Cerebellar cortex (tissue), 1 donor: Measurements from ENCODE around the gene HJURP.
A peak's percentile ranks its signal among the peaks of the same experiment; 100 is the strongest.

Source experiments
- DNase-seq: peaks from one replicate; pipeline ENCODE4 v3.0.0-alpha.2; 2015; ENCODE audit warnings: low spot score

HJURP gene

DNA sequence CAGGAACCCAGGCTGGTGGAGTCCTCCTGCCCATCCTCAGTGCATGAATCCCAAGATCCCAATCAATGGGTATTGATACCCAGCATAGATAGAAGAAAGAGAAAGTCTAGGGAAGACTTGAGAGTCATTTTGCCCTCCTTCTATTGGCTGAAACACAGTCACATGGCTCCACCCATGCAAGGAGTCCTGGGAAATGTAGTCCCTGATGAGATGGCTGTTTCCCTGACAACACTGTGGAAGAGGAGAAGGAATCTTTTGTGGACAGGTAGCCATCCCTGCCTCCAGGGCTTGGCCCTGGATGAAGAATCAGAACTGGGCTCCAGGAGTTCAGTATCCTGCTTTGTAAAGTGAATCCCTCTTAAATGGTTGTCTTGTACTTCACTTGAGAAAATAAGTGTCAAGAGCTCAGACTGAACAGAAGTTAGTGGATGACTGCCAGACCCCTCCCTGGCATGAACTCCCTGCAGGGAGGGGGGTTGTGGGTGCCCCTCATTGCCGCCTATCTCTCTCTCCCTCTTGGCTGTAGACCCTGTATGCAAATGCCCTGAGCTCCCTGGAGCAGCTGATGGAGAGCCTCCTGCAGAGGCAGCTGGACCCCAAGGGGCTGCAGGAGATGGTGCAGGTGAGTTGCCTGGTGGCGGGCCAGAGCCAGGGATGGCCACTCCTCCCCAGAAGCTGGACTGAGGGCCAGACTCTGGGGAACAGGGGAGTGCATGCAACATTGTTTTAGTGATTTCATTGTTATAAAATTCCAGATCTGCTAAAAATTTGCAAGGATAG is 40.1 kb downstream of the HJURP start:
- no peak for DNase-seq

DNA sequence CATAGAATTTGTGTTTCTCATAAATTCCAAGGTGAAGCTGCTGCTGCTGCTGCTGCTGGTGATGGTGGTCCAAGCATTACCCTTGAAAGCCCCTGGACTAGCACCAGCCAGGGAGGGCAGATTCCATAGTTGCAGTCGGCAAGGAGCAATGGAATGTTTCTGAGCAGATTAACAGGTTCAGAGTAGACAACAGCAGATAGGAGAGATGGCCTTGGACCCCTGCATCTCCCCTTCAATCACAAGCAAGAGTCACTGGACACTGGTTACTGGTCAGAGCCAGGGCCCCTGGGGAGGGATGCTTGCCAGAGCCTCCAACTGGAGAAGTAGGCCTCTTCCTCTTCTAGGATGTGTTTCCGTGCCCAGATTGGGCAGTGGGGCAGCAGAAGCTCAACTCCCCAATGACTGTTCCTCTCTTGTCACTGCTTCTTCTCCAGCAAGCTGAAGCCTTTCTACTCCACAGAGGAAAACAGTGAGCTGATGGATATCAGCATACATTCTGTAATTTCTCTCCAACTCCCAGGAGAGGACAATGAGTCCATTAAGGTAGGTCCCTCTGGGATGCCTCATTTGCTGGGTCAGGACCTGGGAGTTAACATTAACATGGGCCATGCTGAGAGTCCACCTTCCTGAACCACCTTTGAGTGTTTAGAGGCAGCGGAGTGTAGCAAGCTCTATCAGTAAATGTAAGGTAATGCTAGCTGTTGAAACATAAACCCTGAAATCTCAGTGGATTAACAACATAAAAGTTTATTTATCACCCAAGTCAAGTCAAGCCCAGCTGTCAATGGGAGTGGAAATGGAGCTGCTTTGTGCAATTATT is 40.9 kb downstream of the HJURP start:
- no peak for DNase-seq

DNA sequence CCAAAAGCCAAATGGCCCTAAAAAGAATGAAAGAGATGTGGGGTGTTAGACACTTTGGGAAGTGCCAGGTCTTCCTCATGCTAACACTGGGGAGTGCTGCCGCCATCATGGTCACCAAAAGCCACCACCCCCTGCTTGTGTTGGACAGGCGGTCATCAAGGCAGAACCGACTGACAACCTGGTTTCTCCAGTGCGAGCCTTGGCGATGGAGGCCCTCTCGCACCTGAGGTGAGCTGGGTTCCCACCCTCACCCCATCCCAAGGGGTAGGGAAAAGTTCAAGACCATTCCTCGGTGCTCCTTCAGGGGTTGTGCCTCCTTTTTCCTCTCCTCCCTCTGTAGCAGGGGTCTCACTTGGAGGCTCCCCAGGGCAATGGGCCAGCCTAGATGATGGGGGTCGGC is 42.6 kb downstream of the HJURP start:
- no peak for DNase-seq

DNA sequence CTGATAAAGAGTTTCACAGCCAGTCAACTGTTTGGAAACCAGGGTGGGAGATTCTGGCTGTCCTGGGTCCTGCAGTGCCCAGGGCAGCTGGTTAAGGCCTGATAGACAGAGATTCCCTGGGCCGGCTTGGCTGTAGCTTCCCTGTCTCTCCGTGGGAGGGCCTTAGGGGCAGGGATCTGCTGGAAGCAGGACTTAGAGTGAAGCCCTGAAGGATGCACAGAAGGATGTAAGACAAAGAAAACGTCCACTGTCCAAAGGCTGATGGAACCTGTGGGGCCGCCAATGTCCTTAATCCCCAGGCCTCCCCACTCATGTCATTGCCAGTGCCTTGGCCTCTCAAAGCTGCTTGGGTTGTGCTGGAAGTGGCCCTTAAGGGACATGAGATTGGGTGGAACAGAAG is 43.2 kb downstream of the HJURP start:
- DNase-seq, result no peak

DNA sequence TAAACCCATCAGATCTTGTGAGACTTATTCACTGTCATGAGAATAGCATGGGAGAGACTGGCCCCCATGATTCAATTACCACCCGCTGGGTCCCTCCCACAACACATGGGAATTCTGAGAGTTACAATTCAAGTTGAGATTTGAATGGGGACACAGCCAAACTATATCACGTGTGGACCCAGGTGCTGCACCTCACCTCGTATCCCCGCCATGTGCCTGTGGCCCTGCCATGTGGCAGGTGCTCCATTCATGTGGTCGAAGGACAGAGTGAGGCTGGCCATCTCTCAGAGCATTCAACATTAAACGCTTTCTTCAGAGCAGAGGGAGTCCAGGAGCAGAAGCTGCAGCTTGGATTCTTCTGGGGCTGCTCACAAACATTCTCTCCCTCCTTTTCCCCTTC is 44.0 kb downstream of the HJURP start:
- no peak for DNase-seq

DNA sequence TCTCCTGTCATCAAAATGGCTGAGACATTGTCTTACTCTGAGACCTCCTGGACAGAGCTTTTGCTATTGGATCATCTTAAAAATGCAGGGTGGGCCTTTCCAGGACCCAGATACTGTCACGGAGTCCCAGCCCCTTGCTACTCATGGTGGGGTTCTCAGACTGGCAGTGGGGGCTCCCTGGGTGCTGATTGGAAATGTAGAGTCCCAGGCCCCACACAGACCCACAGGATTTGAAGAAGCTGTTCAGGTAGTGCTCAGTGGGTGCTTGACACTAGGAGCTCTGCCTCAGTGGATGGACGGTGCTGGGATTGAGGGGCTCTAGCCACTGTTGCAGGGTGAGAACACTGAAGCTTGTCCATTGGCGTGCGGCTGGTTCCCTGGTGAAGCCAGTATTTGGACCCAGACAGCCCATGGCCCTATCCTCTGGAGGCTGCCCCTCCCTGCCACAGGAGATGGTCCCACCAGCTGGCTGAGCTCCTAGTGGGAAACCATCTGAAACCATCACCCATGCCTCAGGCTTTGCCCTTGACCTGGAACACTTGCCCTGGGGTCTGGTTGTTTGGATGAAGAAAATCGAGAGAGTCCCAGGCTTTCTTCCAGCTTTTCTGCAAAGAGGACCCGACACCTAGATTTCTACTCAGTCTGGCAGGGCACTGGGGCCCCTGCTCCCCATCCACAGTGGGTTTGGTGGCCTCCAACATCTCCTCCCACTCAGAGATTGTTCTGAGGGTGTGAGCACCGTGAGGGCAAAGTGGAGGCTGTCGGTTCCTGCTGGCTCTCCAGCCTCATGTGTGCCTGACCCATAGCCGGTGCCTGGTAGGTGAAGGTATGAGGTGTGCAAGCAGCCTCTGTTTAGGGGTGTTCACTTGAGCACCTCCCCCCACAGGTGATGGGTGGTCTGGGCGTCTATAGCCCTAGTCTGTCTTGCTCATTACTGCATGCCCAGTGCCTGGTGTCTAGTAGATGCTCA is 46.1 kb downstream of the HJURP start:
- no peak for DNase-seq

DNA sequence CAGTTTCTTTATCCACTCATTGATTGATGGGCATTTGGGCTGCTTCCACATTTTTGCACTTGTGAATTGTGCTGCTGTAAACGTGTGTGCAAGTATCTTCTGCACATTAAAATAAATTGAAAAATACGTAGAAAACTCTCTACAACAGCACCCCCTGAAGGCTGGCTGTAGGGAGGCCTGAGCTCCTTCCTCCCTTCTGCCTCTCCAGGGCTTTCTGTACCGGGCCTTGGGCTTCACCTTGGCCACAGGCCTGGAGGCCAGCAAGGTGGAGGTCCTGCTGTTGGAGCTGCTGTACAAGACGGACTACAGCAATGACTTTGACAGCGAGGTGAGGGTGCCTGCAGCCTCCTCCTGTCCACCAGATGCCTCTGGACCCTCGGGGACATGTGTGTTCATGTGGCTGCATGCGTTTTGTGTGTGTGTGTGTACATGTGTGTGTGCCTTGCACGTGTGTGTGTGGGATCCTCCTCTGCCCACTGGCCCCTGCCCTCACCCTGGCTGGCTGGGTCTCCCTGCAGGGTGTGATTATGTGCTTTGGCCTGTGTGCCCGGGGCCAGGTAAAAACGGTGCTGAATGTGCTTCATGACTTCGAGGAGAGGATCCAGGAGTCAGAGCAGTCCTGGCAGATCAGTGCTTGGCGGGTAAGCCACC is 47.0 kb downstream of the HJURP start:
- DNase-seq, result no peak

DNA sequence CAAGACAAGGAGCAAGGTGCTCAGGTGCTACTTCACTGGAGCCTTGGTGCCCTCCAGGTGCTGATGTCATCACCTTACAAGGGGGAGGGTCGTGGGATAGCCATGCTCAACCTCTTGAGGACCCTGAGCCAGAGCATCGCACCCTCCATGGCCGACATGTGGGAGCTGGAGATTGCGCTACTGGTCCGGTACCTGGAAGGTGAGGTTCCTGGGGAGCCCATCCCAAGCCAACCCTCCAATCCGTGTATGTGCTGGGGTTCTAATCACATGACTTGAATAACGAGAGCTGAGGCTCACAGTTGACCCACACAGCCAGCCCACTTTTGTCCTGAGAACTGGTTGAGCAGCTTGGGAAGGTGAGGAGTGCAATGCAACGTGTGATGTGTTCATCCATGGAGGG is 50.3 kb downstream of the HJURP start:
- no peak for DNase-seq

DNA sequence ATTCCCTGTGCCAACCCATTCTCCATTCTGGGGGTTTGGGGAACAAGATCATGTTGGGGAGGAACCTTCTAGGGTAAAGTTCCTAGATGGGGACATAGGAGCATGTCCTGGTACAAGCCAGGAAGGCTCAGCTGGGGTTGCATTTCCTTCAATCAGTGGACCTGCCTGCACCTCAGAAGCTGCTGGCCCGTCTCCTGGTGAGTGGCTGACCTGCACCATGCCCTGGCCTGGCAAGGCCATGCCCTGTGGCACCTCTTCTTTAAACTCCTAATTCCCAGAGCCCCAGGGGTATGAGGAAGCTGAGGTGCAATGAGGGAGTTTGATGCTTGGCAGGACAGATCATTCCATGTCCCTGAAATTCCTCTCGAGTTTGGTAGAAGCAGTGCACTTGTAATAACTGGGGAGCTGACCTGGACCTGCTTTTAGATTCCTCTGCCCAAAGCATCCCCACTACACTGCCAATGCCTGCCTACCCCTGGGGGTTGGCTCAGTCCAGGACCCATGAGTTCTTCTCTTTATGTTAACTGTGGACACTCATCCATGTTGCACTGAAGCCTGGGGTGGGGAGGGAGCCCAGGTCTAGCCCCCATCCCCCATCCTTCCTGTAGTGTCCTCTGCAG is 50.9 kb downstream of the HJURP start:
- DNase-seq, result no peak

DNA sequence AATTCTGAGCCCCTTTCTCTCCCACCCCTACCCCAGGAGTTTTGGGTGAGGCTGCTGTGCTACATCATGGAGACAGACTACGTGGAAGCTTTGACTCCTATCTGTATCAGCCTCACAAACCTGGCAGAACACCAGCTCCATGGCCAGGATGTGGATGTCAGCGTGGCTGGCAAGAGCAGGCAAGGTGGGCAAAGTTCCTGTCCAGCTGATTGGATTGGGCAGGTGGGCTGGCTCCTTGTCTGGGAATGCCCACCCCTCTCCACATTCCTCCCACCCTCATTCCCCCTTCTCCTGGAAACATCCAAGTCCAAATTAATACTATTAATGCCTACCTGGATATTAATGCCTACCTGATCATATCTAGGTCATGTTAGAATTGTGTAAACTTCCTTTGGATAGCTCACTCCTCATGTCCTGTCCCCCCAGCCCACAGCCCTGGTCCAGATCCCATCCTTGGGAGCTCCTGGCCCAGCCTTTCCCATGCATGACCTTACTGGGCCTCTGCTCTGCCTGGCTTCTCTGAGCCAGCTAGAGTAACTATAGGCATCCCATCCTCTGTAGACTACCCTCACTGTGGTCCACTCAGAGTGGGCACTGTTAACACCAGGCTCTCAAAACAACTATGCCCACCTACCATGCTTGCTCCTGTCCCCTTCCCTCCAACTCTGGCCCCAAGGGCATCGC is 52.1 kb downstream of the HJURP start:
- DNase-seq, result no peak

DNA sequence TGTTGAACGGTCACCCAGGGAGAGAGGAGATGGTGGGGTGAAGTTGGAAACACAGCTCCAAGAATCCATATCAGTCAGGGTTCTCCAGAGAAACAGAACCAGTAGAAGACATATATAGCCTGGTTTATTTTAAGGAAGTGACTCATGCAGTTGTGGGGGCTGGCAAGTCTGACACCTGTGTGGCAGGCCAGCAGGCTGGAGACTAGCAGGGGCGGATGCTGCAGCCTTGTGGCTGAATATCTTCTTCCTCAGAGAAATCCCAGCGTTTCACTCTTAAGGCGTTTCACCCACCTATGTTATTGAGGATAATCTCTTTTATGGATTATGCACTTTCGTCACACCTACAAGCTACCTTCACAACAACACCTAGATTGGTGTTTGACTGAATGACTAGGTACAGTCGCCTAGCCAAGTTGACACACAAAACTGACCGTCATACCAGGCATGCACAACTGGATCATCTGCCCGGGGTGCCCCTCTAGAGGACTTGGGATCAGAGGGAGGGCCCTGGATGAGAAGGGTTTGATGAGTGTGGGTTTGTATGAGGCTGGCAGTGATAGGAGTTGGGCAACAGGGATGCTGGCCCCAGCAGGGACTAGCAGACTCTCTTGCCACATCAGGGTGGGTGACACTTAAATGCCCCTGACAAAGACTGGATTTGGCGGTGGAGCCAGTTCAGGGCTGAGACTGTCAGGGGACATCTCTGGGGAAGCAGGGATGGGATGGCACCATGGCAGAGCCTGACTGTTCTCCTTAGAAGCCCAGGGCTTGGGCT is 52.8 kb downstream of the HJURP start:
- DNase-seq, result no peak

DNA sequence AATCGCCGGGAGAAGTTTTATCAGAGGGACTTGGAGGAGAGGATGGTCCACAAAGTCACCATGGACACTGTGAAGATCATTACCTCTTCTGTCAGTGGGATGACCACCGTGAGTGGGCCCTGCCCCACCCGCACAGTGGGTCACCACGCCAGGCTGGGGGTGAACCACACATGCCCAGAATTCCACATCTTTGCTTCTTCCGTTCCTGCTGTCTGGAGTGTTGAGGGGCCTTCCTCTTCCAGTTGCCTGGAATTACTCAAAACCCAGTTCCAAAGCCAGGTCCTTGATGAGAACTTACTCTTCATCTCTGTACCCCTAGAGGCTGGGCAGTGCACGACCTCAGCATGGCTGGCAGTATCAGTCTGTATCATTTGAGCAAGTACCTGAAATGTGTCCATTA is 54.1 kb downstream of the HJURP start:
- no peak for DNase-seq

DNA sequence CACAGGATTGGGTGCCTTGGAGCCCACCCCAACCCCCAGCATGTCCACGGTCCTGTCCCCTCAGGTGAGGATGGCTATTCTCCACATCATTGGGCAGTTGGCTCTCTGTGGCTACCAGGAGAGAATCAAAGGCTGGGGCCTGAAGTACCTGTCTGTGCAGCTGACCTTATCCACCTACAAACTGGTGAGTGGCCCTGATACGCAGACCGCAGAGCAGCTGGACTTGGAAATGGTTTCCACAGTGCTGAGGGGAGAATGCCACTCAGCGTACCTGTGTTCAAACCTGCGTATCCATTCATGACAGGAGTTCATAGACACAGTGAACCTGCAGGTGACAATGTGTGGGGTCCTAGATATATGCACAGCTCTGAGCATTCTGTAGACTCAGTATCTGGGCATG is 54.6 kb downstream of the HJURP start:
- no peak for DNase-seq

DNA sequence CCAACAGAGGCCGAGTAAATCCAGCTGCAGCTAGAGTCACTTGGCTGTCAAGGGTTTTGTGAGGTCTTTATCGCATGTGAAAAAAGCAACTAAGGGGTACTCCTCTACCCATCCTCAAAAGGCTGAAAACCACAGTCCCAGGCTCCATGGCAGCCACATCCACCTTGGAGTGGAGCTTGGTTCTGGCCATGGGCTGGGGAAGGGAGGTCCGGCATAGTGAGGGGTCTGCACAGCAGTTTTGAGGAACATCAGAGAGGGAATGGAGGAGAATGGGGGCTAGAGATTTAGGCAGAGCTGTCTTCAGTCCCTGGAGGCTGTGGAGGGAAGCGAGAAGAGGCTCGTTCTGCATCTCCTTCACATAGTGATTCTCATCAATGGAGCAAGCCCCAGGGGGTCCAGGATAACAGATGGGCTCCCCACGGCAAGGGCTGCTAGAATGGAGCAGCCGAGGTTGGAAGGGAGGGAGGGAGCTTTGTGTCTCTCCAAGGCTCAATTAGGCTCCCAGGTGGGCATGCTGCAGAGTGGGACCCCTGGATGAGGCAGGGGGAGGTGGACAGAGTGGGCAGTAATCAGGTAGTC is 55.2 kb downstream of the HJURP start:
- peak; percentile 4 for DNase-seq

DNA sequence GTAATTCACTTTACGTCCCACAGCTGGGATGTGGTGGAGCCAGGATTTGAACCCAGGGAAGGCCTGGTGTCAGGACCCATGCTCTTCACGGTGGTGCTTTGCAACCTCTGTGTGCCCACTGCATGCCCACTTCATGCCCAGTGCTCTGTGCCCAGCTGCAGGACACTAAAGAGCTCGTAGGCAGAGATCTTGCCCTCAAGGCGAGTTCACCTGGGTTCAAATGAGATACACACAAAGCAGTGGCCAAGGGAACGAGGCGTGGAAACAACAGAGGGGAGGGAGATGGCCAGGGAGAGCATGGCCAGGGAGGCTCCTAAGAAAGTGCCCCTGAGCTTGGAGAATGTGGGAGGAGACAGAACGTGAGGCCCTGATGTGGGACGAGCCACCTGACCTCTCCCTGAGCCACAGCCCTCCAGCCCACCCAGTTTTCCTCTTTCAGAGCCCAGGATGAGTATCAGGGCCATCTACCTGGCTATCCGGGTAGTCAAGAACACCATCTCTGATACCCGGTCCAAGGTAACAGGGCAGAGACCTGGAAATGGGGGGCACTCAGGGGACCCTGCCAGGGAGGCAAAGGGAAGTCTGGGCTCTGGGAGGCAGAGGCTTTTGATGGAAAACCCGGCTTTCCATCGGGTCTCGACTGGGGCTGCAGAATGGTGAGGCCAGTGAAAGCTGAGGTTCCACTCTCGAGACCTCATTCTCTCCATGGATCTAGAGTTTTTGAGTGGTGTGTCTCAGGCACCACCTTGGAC is 55.8 kb downstream of the HJURP start:
- DNase-seq, result no peak

DNA sequence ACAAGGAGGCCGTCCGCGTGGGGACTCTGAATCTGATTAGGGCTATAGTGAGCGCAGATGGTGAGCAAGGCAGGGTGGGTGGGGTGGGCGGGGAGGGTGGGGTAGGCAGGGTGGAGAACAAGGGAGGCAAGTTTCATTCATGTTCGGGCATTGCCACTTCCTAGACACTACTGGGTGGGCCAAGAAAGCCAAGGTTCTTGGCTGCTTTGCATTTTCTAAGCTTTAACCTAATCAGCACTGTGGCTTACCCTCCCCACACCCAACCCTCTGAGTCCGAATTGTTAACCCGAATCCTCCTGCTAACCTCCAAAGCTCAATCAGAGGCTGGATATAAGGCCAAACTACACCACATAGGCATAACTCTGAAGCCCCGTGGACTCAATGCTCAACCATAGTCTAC is 58.1 kb downstream of the HJURP start:
- no peak for DNase-seq

DNA sequence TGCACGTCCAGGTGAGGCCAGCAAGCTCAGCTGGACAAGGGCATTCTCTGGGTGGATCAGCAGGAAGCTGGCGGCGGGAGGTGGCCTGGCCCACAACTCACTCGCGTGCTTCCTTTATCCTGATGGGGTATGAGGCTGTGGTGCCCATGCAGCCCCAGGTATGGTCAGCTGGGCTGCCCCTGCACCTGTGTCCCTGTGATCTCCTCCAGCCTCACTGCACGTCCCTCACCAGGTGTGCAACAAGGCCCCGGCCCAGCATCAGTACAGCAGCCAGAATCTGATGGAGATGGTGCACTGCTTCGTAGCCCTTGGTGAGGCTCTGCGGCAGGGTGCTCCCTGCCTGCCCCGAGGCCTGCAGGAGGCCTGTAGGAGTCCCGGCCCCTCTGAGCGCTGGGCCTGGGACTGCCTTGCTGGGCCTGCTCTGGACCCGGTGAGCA is 58.6 kb downstream of the HJURP start:
- no peak for DNase-seq

DNA sequence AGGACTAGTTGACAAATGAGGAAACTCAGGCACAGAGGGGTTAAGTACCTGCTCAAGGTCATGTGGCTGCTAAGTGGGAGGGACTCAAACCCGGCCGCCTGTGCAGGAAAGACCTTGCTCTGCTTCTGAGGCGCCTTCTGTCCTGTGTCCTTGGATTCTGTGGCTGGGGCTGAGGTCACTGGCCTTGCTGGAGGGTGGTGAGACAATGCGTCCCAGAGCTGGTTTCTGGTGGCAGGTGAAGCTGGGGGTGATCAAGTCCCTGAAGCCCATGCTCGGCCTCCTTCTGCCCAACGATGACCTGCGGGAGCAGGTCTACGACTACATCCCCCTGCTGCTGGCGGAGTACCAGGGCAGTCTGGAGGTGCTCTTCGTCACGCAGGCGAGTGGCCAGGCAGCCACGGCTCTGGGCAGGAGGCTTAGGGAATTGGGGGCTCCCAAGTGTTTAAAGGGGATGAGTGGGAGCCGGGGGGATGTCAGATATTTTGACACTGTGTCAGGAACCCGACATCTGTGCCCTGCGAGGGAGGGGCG is 60.1 kb downstream of the HJURP start:
- DNase-seq, result no peak
